Neural progenitor cell (in vitro differentiated cells): ENCODE results near the gene TEX101. TPM values are rescaled to one million over a fixed set of nuclear protein-coding genes. Genes with fewer than 3 reads are reported as not detected.
A peak's percentile ranks its signal among the peaks of the same experiment; 100 is the strongest.

Experiments
- DNase-seq: peaks from one replicate; pipeline ENCODE4 v3.0.0-alpha.2; 2016; ENCODE audit warnings: low spot score
- H2AFZ ChIP-seq: fragments of 200-600 bp; sonication (generic); replicated peaks from 2 replicates; pipeline ENCODE4 v1.6.1; 2016; ENCODE audit warnings: antibody characterized with exemption
- H3F3A ChIP-seq: fragments of 200-600 bp; sonication (generic); 2 replicates; pipeline ENCODE4 v1.6.1; 2016; ENCODE audit warnings: antibody characterized with exemption, low read depth
- H3K27ac ChIP-seq: fragments of 200-600 bp; sonication (generic); 2 replicates; pipeline ENCODE4 v1.5.1; 2016; ENCODE audit warnings: mild to moderate bottlenecking
- H3K27me3 ChIP-seq: fragments of 200-600 bp; sonication (generic); 2 replicates; pipeline ENCODE4 v1.6.1; 2016; ENCODE audit warnings: mild to moderate bottlenecking, moderate library complexity
- H3K36me3 ChIP-seq: fragments of 200-600 bp; sonication (generic); 2 replicates; pipeline ENCODE4 v1.5.1; 2016
- H3K4me1 ChIP-seq: fragments of 200-600 bp; sonication (generic); 2 replicates; pipeline ENCODE4 v1.6.1; 2016; ENCODE audit warnings: mixed run types
- H3K4me2 ChIP-seq: fragments of 200-600 bp; sonication (generic); 2 replicates; pipeline ENCODE4 v1.6.1; 2016
- H3K4me3 ChIP-seq: fragments of 200-600 bp; sonication (generic); 2 replicates; pipeline ENCODE4 v1.5.1; 2016
- H3K79me2 ChIP-seq: fragments of 200-600 bp; sonication (generic); 2 replicates; pipeline ENCODE4 v1.6.1; 2016; ENCODE audit warnings: low read depth
- H3K9ac ChIP-seq: fragments of 200-600 bp; sonication (generic); 2 replicates; pipeline ENCODE4 v1.6.1; 2016
- H3K9me3 ChIP-seq: fragments of 200-600 bp; sonication (generic); 2 replicates; pipeline ENCODE4 v1.5.1; 2016; ENCODE audit warnings: low read depth
- H4K20me1 ChIP-seq: fragments of 200-600 bp; sonication (generic); 2 replicates; pipeline ENCODE4 v1.6.1; 2016; ENCODE audit warnings: low read depth
- H3K27ac Mint-ChIP-seq: 3 replicates; pipeline ENCODE4 v1.8.0; 2021; ENCODE audit warnings: mixed read lengths
- H3K27me3 Mint-ChIP-seq: 2 replicates; pipeline ENCODE4 v1.8.0; 2022; ENCODE audit warnings: low read depth, mild to moderate bottlenecking, inconsistent platforms, moderate library complexity, mixed read lengths; ENCODE audit not compliant: insufficient read depth
- H3K36me3 Mint-ChIP-seq: 3 replicates; pipeline ENCODE4 v1.8.0; 2021; ENCODE audit warnings: mixed read lengths
- H3K4me1 Mint-ChIP-seq: 3 replicates; pipeline ENCODE4 v1.8.0; 2021; ENCODE audit warnings: mixed read lengths
- H3K4me3 Mint-ChIP-seq: 3 replicates; pipeline ENCODE4 v1.8.0; 2021; ENCODE audit warnings: mild to moderate bottlenecking, moderate library complexity, mixed read lengths
- H3K9me3 Mint-ChIP-seq: 3 replicates; pipeline ENCODE4 v1.8.0; 2020; ENCODE audit warnings: mixed read lengths
- EZH2 ChIP-seq: fragments of 200-600 bp; sonication (generic); IDR thresholded peaks from 2 replicates; pipeline ENCODE4 v1.6.1; 2017; ENCODE audit warnings: antibody characterized with exemption, mild to moderate bottlenecking, moderate library complexity
- EZH2phosphoT487 ChIP-seq: fragments of 200-600 bp; sonication (generic); IDR thresholded peaks from 2 replicates; pipeline ENCODE4 v1.6.1; 2017; ENCODE audit warnings: antibody characterized with exemption
- total RNA-seq: library from RNA; depleted of rRNA; stranded (reverse); fragments of >200 nt; gene quantifications from 2 replicates; pipeline ENCODE4 v1.2.3, GENCODE V29; 2015; ENCODE audit warnings: low replicate concordance
- TF ChIP-seq, protein P1 (sequence below): fragments of 200-600 bp; sonication (generic); IDR thresholded peaks from 2 replicates; pipeline ENCODE4 v1.5.1; 2017; ENCODE audit warnings: antibody characterized with exemption, mild to moderate bottlenecking

Gene TEX101
- total RNA-seq, 1 donor from 2014 or later = not detected

DNA sequence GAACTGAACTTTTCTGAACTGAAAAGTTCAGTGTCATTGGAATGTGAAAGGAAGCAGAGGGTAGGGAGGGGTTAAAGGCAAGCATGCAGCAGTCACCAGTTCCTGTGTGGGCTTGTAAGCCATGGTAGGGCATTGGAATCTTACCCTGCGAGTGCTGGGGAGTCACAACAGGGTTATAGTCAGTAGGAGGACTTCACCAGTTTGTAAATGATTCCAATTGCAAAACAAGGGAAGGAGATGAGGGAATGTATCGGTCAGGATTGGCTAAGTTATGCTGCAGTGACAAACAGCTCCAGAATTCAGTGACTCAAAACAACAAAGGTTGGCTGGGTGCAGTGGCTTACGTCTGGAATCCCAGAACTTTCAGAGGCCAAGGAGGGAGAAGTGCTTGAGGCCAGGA, 37.9 kb downstream of the TEX101 start:
- no peak overlapping the region for H3K27ac Mint-ChIP-seq
- no peaks in the 10 kb centered on the region for H3K36me3 Mint-ChIP-seq

GRCh38 chr19:43454031-43454430, 39.3 kb downstream of the TEX101 start:
- TF ChIP-seq EZH2 = no peak
- H3K27ac Mint-ChIP-seq = no peak overlapping the region
- no peak overlapping the region for H3K9ac ChIP-seq
- DNase-seq = no peak
- H3K27me3 ChIP-seq = no peaks in the 10 kb centered on the region
- H3K4me3 Mint-ChIP-seq = no peak overlapping the region
- no peaks in the 10 kb centered on the region for H3K4me1 Mint-ChIP-seq
- no peaks in the 10 kb centered on the region for H3K36me3 ChIP-seq
- no peaks in the 10 kb centered on the region for H3K79me2 ChIP-seq
- H3K4me3 ChIP-seq = no peak overlapping the region
- H3K27ac ChIP-seq = no peak overlapping the region
- no peaks in the 10 kb centered on the region for H3K36me3 Mint-ChIP-seq
- H3K9me3 Mint-ChIP-seq = peaks cover 6% of the 10 kb centered on the region
- peaks cover 7% of the 10 kb centered on the region for H3K27me3 Mint-ChIP-seq
- no peak overlapping the region for H2AFZ ChIP-seq
- no peak overlapping the region for H3K4me2 ChIP-seq
- H3F3A ChIP-seq = no peaks in the 10 kb centered on the region
- H3K4me1 ChIP-seq = no peaks in the 10 kb centered on the region
- no peaks in the 10 kb centered on the region for H4K20me1 ChIP-seq
- no peaks in the 10 kb centered on the region for H3K9me3 ChIP-seq

More for the DNA sequence above, 37.9 kb downstream of the TEX101 start:
- Mint-ChIP-seq H3K9me3 (peaks cover 6% of the 10 kb centered on the region), H3K4me3 (no peak overlapping the region), H3K4me1 (no peaks in the 10 kb centered on the region), H3K27me3 (peaks cover 4% of the 10 kb centered on the region)
- no peaks in the 10 kb centered on the region for H3F3A ChIP-seq
- DNase-seq = no peak
- no peak overlapping the region for H3K4me2 ChIP-seq
- no peak overlapping the region for H3K4me3 ChIP-seq
- H4K20me1 ChIP-seq = no peaks in the 10 kb centered on the region
- H3K79me2 ChIP-seq = no peaks in the 10 kb centered on the region
- no peak overlapping the region for H3K9ac ChIP-seq
- TF ChIP-seq EZH2 = no peak
- TF ChIP-seq, protein P1, sequence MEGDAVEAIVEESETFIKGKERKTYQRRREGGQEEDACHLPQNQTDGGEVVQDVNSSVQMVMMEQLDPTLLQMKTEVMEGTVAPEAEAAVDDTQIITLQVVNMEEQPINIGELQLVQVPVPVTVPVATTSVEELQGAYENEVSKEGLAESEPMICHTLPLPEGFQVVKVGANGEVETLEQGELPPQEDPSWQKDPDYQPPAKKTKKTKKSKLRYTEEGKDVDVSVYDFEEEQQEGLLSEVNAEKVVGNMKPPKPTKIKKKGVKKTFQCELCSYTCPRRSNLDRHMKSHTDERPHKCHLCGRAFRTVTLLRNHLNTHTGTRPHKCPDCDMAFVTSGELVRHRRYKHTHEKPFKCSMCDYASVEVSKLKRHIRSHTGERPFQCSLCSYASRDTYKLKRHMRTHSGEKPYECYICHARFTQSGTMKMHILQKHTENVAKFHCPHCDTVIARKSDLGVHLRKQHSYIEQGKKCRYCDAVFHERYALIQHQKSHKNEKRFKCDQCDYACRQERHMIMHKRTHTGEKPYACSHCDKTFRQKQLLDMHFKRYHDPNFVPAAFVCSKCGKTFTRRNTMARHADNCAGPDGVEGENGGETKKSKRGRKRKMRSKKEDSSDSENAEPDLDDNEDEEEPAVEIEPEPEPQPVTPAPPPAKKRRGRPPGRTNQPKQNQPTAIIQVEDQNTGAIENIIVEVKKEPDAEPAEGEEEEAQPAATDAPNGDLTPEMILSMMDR = no peak
- no peak for TF ChIP-seq EZH2phosphoT487
- no peak overlapping the region for H3K27ac ChIP-seq
- no peaks in the 10 kb centered on the region for H3K36me3 ChIP-seq
- H3K9me3 ChIP-seq = no peaks in the 10 kb centered on the region
- no peaks in the 10 kb centered on the region for H3K27me3 ChIP-seq
- no peak overlapping the region for H2AFZ ChIP-seq
- no peaks in the 10 kb centered on the region for H3K4me1 ChIP-seq

DNA sequence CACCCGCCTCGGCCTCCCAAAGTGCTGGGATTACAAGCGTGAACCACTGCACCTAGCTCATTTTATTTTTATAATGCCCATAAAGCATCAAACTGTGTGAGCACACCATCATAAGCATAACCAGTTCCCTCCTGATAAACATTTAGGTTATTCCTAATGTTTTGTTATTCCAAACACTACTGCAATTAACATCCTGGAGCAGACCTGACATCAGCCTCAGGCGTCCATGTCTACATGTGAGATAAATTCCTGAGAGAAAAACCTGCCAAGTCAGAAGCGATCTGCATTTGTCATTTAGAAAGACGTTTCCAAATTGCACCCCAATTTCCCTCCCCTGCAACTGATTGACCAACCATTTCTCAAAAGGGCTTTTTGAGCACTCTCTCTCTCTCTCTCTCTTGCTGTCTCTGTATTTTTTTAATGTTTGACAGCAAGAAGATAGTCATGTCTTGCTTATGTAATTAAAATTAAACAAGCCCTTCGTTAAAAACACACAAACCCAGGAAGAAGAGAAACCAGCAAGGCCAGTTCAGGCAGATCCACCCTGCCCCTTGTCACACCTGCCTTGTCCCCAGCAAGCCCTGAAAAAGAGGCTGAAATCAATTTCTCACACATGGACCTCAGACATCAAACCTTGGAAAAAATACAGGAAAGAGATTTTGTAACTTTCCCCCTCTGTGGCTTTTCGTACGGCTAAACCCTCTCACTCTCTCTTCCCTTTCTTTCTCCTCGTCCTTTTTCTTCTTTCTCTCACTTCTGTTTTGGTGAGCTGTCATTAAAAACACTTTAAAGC, 40.8 kb downstream of the TEX101 start:
- H3K4me3 Mint-ChIP-seq = no peak overlapping the region
- H3K9me3 Mint-ChIP-seq = peaks cover 6% of the 10 kb centered on the region
- H3K27ac ChIP-seq = no peak overlapping the region
- H3K4me1 ChIP-seq = no peaks in the 10 kb centered on the region
- H3K4me3 ChIP-seq = no peak overlapping the region
- TF ChIP-seq EZH2phosphoT487 (no peak), EZH2 (no peak)
- TF ChIP-seq, protein P1 = no peak
- H3K9ac ChIP-seq = no peak overlapping the region
- H3K36me3 ChIP-seq = no peaks in the 10 kb centered on the region
- H3F3A ChIP-seq = no peaks in the 10 kb centered on the region
- H3K4me1 Mint-ChIP-seq = no peaks in the 10 kb centered on the region
- H3K9me3 ChIP-seq = no peaks in the 10 kb centered on the region
- H3K27me3 ChIP-seq = peaks cover under 1% of the 10 kb centered on the region
- peaks cover 12% of the 10 kb centered on the region for H3K27me3 Mint-ChIP-seq
- no peak overlapping the region for H3K27ac Mint-ChIP-seq
- H3K36me3 Mint-ChIP-seq = no peaks in the 10 kb centered on the region
- DNase-seq = no peak
- H3K4me2 ChIP-seq = no peak overlapping the region
- no peaks in the 10 kb centered on the region for H4K20me1 ChIP-seq
- H2AFZ ChIP-seq = no peak overlapping the region
- no peaks in the 10 kb centered on the region for H3K79me2 ChIP-seq

DNA sequence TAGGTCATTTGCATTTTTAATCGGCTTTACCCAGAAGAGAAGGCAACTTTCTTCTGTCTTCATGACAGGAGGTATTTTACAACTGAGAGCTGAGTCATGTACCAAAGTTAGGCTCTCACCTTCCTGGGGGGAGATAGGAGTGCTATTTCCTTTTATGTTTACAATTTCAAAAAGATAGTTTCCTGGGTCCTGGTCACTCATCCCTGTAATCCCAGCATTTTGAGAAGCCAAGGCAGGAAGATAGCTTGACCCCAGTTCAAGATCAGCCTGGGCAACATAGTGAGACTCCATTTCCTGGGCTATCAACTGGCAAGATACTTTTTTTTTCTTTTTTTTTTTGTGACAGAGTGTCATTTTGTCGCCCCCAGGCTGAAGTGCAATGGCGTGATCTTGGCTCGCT, 43.1 kb downstream of the TEX101 start:
- H3K36me3 Mint-ChIP-seq = no peaks in the 10 kb centered on the region
- no peak overlapping the region for H3K4me3 Mint-ChIP-seq
- Histone ChIP-seq H3K27ac (no peak overlapping the region), H3K4me2 (no peak overlapping the region), H3K27me3 (peaks cover 23% of the 10 kb centered on the region), H3K9me3 (no peaks in the 10 kb centered on the region), H2AFZ (no peak overlapping the region), H3K4me1 (no peaks in the 10 kb centered on the region), H3F3A (peaks cover 2% of the 10 kb centered on the region), H3K79me2 (no peaks in the 10 kb centered on the region), H3K9ac (no peak overlapping the region), H3K4me3 (no peak overlapping the region), H3K36me3 (no peaks in the 10 kb centered on the region), H4K20me1 (no peaks in the 10 kb centered on the region)
- H3K9me3 Mint-ChIP-seq = no peaks in the 10 kb centered on the region
- DNase-seq = peak; percentile 27
- TF ChIP-seq EZH2phosphoT487 = no peak
- TF ChIP-seq, protein P1 = no peak
- TF ChIP-seq EZH2 = no peak
- no peaks in the 10 kb centered on the region for H3K4me1 Mint-ChIP-seq
- peaks cover 20% of the 10 kb centered on the region for H3K27me3 Mint-ChIP-seq
- H3K27ac Mint-ChIP-seq = no peak overlapping the region
